GM12874 (cell line): Measurements from ENCODE around the gene ITPRIPL2.

ENCODE experiments used
- CTCF ChIP-seq: IDR thresholded peaks from 2 replicates; pipeline ENCODE4 v1.5.1; 2011; ENCODE audit warnings: low read depth, mild to moderate bottlenecking, control low read depth, low read length, moderate library complexity; ENCODE audit not compliant: insufficient read depth

ITPRIPL2 gene

GRCh38 chr16:19152042-19152441 lies 38.3 kb downstream of the ITPRIPL2 start:
- TF ChIP-seq CTCF: no peak

GRCh38 chr16:19153876-19154275 lies 40.1 kb downstream of the ITPRIPL2 start:
- no peak for TF ChIP-seq CTCF

- TF ChIP-seq CTCF: no peak
Observed at GRCh38 chr16:19162085-19162484, 48.3 kb downstream of the ITPRIPL2 start.

GRCh38 chr16:19163215-19163614 lies 49.5 kb downstream of the ITPRIPL2 start:
- no peak for TF ChIP-seq CTCF

- no peak for TF ChIP-seq CTCF
Observed at GRCh38 chr16:19164285-19164684, 50.5 kb downstream of the ITPRIPL2 start.

- no peak for TF ChIP-seq CTCF
Observed at GRCh38 chr16:19165101-19165500, 51.3 kb downstream of the ITPRIPL2 start.

- no peak for TF ChIP-seq CTCF
Observed at GRCh38 chr16:19166500-19166899, 52.7 kb downstream of the ITPRIPL2 start.
